Activated CD4-positive, CD25-positive, alpha-beta regulatory T cell treated with anti-CD3 and anti-CD28 coated beads, Interleukin-2, amount 50 U/mL, for 24 hours (primary cell): ENCODE results near the gene SSNA1.

Experiments
- ATAC-seq, 2 donors: fragments of 150-1000 bp; cut with Tn5 transposase; one replicate each; pipeline ENCODE4 v1.10.0; 2021; ENCODE audit warnings: mild to moderate bottlenecking in 1 of 2, moderate library complexity in 1 of 2

The SSNA1 gene

GRCh38 chr9:137156567-137157375 is 31.7 kb upstream of the SSNA1 start:
- peak; percentile 58 to 70 for ATAC-seq

- ATAC-seq = no peak
Observed at GRCh38 chr9:137157618-137158415, 30.7 kb upstream of the SSNA1 start.

- no peak for ATAC-seq
Observed at GRCh38 chr9:137158625-137159024, 29.9 kb upstream of the SSNA1 start.

- ATAC-seq = no peak
Observed at GRCh38 chr9:137159105-137160053, 29.1 kb upstream of the SSNA1 start.

- ATAC-seq = no peak
Observed at GRCh38 chr9:137160054-137160425, 28.4 kb upstream of the SSNA1 start.

- ATAC-seq = no peak
Observed at GRCh38 chr9:137160716-137161557, 27.5 kb upstream of the SSNA1 start.

GRCh38 chr9:137161558-137162486 is 26.7 kb upstream of the SSNA1 start:
- ATAC-seq = no peak

- ATAC-seq = no peak
Observed at GRCh38 chr9:137162505-137163364, 25.7 kb upstream of the SSNA1 start.

GRCh38 chr9:137163365-137163715 is 25.1 kb upstream of the SSNA1 start:
- ATAC-seq = no peak

- no peak for ATAC-seq
Observed at GRCh38 chr9:137163805-137164204, 24.7 kb upstream of the SSNA1 start.

- ATAC-seq = no peak
Observed at GRCh38 chr9:137164370-137165249, 23.9 kb upstream of the SSNA1 start.

- ATAC-seq = no peak
Observed at GRCh38 chr9:137165250-137165836, 23.1 kb upstream of the SSNA1 start.

- ATAC-seq = no peak
Observed at GRCh38 chr9:137166380-137167229, 21.9 kb upstream of the SSNA1 start.

GRCh38 chr9:137167277-137167746 is 21.2 kb upstream of the SSNA1 start:
- no peak for ATAC-seq

- ATAC-seq = peak; percentile 7 to 10
Observed at GRCh38 chr9:137167747-137168572, 20.5 kb upstream of the SSNA1 start.

- peak; percentile 14 to 29 for ATAC-seq
Observed at GRCh38 chr9:137168573-137168903, 19.9 kb upstream of the SSNA1 start.
